ENCODE measurements around the gene PTPRN2.

The PTPRN2 gene

DNA sequence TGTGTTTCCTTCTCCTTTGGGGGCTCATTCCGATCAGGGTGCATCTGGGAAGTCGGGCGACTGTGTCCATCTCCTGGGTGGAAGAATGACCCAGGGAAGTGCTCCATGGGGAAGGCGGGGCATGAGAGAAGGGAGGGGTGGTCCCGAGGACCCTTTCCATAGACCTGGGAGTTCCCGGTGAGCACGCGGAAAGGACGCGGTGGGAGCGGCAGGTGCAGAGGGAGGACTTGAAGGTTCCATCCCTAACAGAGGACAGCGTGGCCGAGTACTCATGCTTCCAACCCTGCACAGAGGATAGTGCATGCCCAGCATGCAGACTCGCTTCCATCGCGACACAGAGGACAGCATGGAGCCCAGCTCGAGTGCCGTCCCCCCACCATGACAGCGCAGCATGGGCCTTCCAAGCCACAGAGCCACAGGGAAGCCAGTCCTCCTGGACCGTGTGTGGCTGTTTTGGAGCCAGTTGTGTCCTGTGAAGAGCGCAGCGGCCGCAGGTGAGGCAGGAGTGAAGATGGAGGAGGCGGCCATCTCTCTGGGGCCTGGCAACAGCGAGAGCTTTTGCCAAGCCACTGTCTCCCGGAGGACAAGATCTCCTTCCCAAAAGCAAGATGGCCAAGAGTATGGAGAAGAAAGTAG, 969.4 kb downstream of the PTPRN2 start:
- DNase-seq (ENCODE audit: low spot score): no peak

- no peak for DNase-seq (ENCODE audit: low spot score)
These were observed 970.2 kb downstream of the PTPRN2 start for GRCh38 chr7:157617401-157617800.

DNA sequence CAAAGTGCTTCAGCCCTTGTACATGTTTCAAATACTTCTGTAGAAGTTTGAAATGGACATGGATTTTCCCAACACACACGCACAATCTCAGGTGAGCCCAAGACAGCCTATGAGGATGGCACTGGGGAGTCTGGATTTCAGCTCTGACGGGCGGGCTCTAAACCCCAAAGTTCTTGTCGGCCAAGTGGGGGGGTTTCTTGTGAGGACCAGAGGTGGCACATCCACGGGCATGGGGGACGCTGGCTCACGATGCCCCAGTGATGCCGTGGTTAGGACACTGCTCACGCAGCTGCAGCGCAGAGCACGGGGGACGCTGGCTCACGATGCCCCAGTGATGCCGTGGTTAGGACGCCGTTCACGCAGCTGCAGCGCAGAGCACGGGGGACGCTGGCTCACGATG, 970.7 kb downstream of the PTPRN2 start:
- DNase-seq (ENCODE audit: low spot score): no peak

GRCh38 chr7:157616426-157616825, 971.2 kb downstream of the PTPRN2 start:
- DNase-seq (ENCODE audit: low spot score): no peak

DNA sequence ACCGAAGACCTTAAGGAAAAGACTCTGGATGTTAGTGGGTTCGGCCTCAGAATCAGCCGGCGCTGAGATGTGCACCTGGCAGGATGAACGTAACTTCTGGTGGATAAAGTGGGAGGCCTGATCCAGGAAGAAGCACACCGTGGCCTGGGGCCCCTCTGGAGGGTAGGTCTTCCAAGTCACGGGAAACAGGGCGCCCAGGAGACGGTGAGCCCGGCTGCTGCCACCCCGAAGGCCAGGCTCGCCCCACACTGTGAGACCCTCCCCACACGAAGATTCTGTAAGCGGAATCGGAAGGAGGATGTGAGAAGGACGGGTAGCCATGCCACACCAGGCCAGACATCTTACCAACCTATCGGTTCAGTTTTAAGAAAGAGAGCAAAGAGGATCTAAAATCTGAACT, 971.8 kb downstream of the PTPRN2 start:
- DNase-seq (ENCODE audit: low spot score): no peak

DNA sequence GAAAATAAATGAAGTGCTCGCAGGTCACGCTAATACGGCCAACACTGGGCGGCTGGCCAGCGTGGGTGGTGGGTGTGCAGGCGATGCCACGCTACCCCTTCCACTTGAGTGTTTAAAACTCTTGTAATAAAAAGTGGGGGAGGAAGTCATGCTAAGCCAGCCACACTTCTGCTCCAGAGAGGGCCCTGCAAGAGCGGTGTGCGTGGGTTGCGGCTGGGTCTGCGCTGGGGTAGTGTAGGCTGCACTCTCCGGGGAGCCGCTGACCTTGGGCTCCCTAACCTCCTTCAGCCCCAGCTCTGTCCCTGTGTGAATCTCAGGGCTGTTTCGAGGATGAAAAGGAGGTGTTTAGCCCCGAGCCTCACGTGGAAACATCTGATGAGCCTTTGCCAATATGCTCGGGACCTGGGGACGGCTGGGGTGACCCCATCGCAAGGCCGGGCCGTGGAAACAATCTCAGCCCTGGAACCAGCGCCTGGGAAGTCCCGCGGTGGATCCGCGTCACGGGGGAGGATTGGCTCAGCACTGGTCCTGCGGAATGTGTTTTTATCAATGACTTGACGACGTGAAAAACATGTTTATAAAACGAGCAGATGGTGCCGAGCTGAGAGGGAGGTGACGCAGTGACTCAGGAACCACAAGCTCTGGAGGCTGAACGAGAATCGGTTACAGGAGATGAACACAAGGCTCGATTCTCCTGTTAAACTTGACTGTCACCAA, 972.4 kb downstream of the PTPRN2 start:
- no peak for DNase-seq (ENCODE audit: low spot score)

DNA sequence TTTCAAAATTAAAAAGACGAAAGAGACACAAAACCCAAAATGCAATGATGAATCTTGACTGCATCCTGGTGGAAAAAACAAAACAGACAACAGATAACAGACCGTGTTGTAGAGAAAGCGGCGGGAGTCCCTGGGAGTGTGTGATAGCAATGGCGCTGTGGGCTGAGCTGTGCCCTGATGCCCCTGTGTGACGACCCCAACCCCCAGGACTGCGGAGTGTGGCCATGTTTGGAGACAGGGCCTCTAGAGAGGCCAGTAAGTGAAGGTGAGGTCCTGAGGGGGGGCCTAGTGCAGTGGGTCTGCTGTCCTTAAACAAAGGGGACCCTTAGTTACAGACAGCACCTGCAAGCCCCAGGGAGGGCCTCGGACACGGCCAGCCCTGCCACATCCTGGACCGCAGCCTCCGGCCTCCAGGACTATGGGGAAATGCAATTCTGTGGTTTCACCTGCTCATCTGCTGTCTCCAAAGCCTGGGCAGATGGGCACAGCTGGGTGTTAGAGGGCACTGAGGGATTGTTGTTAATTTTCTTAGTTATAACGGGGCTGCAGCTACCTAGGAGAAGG, 973.1 kb downstream of the PTPRN2 start:
- DNase-seq (ENCODE audit: low spot score): no peak

DNA sequence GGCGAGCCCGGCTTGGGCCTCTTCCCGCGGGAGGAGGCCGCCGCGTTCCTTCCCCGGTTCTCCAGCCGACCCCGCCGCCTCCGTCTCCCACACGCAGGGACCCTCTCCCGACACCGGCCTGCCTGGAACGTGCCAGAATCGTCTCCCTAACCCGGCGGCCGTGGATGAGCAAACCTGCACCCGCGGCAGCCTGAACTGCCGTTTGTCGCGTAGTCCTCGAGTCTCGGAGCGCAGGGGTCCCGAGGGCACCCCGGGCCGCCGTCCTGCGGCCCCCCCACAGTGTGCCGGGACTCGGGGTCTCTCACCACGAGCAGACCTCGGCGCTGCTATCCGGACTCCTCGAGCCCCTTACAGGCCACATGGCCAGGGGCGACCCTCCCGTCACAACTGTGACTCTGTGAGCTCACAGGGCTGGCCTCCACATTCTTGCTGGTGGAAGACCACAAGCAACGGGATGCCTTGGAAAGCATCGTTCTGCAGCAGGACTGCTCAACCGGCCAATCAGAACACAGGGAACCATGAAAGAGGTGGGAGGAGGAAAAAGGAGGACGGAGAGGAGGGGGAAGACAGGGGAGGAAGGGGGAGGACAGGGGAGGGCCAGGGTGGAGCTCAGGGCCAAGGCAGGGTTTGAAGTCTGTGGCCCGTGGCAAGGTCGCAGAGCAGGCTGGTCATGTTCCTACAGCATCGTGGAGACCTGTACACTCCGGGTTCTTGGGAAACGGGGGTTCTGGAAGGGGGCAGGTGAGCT, 973.9 kb downstream of the PTPRN2 start:
- no peak for DNase-seq (ENCODE audit: low spot score)

DNA sequence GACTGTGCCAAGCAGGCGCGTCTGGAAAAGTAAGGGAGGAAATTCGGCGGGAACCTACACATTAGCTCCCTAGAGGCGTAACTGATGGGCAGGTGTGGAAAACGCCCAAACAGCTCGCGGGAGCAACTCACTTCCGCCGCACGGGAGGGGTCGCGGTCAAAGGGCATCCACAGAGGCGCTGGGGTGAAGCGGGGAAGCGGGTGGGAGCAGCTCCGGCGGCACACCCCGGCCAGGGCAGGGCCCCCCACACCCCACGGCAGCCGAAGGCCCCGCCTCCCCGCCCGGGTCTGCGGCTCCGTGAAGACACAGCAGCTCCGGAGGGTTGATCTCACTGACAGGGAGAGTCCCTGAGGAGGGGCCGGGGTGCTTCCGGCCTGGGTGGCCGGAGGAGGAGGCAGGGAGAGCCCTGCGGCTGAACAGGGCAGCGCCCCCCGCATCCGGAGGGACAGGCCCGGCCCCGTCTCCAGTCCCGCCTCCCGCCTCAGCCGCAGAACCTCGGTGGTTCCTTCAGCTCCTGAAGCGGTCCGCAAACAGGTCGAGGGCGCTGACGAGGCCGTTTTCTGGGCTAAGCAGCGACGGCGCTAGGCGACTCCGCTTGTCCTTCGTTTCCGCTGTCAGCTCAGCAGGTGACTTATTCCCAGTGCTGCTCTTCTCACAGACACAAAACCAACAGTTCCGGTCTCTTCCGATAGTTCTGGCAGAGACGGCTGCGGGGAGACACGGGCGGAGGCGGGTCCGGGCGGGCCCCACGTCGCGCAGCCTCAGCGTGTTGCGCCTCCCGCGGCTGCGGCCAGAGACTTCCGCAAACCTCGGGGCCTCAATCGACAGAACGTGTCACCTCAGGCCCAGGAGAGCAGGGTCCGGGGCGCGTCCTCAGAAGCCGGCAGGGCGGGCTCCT, 974.7 kb downstream of the PTPRN2 start:
- DNase-seq (ENCODE audit: low spot score): peak; percentile 58

DNA sequence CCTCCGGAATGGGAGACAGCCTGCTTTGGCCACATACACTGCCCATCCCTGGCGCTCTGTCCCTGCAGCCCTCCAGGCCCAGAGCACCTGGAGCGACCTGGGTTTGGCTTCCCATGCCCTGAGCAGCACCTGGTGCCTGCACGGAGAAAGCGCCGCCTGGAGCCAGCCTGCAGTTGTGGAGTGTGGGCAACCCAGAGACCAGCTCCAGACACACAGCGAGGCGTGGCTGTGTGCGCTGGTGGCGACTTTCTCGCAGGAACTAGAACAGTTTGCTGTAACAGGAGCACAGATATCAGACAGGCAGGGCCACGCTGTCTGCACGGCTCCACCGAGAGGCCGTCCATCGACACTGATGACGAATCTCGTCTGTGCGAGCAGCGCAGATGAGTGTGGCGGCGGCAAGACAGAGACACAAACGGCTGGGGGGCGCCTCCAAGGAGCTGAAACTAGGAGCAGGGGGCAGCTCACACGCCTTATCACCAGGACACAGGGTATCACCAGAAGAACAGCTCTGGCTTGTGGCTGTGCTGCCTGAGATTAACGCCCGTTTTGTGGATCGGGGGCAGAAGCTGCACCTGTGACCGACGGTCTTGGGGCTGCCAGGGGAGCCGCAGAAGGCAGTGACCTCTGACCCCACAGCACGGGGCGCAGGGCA, 975.5 kb downstream of the PTPRN2 start:
- DNase-seq (ENCODE audit: low spot score): no peak

GRCh38 chr7:157611341-157611740, 976.3 kb downstream of the PTPRN2 start:
- DNase-seq (ENCODE audit: low spot score): no peak

DNA sequence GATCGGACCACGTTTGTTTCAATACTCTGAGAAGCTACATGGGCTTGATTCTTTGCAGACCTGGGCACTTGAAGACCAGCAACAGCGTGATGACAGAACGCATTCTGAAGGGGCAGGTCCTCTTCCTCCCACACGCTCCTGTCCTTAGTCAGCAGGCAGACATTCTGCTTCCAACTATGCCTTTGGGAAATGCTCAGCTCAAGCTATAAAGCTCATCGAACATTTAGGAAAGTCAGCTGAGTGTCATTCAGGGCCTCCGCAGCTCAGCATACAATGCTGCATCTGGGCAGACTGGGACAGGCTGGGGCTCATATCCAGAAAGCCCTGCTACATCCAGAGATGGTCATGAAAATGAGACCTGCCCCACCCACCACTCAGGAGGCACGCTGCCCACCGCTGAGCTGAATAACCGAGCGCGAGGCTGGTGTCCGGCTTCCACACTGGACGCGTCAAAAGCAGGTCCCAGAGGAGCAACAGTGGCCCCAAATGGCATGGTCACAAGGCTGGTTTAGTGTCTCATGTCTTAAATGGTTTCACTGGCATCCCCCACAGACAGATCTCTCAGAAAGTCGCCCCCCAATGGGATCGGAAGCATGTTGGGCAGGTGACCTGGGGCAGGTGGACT, 976.8 kb downstream of the PTPRN2 start:
- no peak for DNase-seq (ENCODE audit: low spot score)

GRCh38 chr7:157609932-157610640, 977.5 kb downstream of the PTPRN2 start:
- DNase-seq (ENCODE audit: low spot score): no peak

- DNase-seq (ENCODE audit: low spot score): no peak
These were observed 978.1 kb downstream of the PTPRN2 start for GRCh38 chr7:157609516-157609915.

GRCh38 chr7:157607218-157607617, 980.4 kb downstream of the PTPRN2 start:
- DNase-seq (ENCODE audit: low spot score): no peak

DNA sequence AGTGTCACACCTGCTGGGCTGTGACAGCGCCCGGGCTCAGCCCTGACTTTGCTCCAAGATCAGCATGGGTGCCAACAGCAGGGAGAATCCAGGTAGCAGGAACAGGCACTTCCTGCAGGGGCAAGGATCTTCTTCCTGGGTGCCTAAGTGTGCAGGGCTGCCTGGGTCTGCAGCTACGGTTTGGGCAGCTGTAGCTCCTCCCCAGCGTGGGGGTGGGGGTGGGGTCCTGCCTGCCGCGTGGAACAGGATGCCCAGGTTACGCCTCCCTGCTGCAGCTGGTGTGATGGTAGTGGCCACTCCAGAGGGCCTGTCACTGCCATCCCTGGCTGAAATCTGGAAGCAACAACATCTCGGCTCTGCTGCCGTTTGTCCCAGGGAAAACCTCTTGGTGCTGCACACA, 981.5 kb downstream of the PTPRN2 start:
- DNase-seq (ENCODE audit: low spot score): no peak

DNA sequence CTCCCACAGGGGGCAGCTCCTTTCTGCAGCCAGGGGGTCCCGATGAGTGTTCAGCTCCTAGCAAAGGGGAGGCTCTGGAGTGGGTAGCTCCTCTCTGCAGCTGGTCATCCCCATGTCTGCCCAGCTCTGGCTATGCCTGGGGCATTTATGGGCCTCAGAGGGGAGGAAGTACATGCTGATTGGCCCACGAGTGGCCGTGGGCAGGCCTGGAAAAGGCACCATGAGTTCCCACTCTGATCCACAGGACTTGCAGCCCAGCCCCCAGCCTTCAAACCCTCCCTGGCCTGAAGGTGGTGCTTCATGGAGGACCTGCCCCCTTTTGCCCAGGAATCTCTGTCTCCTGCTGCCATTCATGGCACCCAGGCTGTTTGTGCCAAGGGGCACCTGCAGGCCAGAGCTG, 982.0 kb downstream of the PTPRN2 start:
- DNase-seq (ENCODE audit: low spot score): no peak

DNA sequence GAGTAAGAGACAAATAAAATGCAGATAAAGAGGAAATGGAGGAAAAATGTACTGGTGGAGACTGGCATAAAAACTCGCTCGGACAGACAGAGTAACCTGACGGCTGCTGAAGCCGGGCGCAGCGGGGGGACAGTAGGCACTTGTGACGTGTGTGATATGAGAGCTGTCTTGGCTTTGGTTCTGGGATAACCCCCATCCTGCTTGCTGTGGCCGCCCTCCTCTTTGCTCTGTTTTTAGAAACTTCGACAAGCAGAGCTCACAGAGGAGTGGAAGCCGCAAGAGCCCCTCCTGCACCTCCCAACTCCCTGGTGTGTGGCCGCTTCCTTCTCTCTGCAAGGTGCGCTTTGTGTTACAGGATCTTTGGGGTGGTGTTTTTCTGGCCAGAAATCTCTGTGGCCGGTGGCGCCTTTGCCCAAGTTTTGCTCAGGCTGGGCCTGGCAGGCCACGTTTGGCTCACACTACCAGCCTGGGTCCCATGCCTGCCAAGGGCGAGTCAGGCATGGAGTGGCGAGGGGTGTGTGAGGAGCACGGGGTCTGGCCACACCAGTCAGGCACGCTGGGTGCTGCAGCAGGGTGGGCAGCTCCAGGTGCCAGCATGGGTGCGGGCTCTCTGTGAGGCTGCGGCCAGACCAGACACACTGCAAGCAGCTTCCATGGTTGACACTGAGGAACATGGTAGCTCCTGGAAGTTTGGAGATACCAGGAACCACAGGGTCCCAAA, 982.8 kb downstream of the PTPRN2 start:
- DNase-seq (ENCODE audit: low spot score): no peak

DNA sequence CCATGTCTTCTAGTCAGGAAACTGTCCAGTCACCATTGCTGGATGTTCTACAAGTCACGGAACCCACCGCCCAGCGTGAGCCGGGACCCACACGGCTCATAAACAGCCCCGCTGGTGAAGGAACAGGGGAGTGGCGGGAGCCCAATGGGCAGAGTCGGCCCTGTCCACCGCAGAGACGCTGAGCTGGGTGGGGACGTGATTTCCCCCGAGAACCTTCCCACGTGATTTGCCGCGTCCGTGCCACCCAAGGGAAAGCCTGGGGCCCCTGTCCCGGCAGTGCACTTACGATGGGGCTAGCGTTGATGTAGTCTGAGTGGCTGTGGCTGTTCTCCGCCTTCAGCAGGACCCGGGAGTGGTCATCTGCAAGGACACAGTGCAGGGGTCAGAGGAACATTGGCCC, 983.9 kb downstream of the PTPRN2 start:
- no peak for DNase-seq (ENCODE audit: low spot score)

DNA sequence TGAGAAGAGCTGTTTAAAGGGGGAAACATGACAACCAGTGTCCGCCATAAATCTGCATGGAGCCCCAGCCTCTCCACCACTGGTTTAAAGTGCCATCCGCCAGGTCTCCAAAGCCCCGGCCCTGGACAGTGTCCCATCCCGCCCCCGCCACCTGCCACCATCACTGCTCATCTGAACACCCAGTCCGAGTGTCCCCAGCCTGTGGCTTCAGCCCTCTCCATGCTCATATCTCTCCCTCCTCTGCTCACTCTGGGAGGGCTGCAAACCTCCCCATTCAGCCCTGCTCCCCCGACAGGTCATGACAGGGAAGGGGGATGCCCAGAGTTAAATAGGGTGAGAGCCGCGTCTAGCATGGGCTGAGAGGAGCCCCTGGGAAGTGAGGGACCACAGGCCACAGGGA, 984.6 kb downstream of the PTPRN2 start:
- no peak for DNase-seq (ENCODE audit: low spot score)
